Measurements from ENCODE around the gene NFILZ.
"Not testable (repeated sequence)": the region's sequence is repeated elsewhere in the genome, so short reads cannot be mapped to it uniquely, and the experiment has no call there.

Gene NFILZ

DNA sequence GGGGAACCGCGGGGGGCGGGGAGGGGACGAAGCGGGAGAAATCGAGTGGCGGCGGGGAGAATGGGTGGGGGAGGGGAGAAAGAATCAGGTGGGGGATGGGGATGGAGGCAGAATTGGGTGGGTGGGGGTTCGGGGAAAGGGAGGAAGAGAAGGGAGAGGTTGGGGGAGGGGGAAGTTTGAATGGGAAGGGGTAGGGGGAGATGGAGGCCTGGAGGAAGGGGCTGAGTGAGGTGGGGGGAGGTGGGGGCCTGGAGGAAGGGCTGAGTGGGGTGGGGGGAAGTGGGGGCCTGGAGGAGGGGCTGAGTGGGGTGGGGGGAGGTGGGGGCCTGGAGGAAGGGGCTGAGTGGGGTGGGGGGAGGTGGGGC is 19.5 kb upstream of the NFILZ start:
- no peak for DNase-seq (ENCODE audit: low read depth, low spot score)
- H3K4me3 ChIP-seq (ENCODE audit: low read length), result no peak overlapping the region; the same call in 1 of the 2 replicates

DNA sequence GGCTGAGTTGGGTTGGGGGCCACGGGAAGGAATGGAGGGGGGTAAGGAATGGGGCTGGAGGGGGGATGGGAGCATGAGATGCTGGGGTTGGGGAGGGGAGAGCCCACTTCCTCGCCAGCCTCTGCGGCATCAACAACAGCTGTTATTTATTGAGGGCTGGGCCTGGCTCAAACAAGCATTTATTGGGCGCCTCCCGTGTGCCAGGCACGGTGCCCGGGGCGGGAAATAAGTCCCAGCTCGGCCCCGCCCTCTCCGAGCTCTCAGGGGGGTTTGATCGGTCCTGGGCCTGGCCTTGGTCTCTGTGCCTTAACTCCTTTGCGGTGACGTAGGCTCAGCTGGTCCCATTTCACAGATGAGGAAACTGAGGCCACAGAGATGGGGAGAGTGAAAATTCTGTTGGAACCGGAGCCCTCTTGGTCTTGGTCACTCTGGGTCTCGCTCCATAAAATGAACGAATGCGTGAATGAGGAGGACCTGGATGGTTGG is 19.0 kb upstream of the NFILZ start:
- peak; percentile 29 for DNase-seq (ENCODE audit: low read depth, low spot score)

DNA sequence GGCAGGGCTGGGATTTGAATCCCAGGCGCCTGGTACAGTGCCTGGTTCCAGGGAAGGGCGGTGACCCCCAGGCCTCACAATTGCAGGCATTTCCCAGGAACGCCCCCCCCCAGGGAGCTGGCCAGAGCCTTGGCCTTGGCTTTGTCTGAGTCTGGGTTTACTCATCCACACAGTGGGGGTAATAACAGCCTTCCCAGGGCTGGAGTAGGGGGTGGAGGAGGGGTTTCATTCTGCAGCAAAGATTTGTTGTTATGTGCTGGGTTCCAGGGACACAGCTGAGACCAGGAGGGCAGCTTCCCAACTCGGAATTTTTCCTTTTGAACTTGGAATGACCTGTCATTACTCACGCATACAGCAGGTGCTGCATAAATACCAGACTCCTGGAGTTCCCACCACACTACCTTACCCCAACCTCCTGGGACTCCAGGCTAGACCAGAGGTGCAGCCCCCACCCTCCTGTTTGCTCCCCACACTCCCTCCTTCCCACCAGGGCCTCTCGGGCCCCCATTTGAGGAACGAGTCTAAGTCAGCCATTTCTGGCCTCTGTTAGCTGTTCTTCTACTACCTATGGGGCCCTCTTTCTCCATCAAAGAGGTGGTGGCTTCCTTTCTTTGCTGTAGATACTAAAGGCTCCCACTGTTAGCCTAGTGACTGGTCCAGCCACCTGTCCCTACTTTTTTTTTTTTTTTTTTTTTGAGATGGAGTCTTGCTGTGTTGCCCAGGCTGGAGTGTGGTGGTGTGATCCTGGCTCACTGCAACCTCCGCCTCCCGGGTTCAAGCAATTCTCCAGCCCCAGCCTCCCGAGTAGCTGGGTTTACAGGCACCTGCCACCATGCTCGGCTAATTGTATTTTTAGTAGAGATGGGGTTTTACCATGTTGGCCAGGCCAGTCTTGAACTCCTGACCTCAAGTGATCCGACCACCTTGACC is 18.3 kb upstream of the NFILZ start:
- no peak for DNase-seq (ENCODE audit: low read depth, low spot score)
- H3K4me3 ChIP-seq (ENCODE audit: low read length), result no peak overlapping the region

More for the DNA sequence above, 19.0 kb upstream of the NFILZ start:
- no peak overlapping the region for H3K4me3 ChIP-seq (ENCODE audit: low read length)

DNA sequence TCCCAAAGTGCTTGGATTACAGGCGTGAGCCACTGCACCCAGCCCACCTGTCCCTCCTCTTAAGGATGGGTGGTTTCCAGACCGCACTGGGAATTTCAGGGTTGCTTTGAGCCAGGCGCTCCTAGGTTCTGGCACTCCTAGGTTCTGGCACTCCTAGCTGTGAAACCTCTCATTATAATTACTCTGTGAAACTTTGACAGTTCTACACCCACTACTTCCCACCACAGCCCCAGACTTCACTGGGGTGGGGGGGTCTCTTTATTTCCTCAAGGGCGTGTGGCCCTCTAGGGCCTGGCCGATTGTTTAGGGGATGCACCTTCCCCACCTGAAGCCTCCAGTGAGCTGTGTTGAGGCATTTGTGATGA is 17.6 kb upstream of the NFILZ start:
- DNase-seq (ENCODE audit: low read depth, low spot score), result no peak

DNA sequence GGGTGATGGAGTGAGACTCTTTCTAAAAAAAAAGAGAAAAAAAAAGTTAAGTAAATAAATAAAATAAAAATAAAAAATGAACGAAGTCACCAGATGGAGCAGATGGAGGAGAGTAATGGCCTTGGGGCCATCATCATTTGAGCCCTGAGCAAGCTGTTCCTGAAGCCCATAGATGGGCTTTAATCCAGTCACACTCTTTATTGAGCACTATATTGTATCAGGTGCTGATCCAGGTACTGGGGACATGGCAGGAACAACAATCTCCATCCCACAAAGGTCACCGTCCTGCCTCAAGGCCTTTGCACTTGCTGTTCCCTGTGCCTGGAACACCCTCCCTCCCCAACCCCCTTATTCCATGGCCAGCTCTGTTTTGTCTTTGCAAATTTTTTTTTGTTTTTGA is 16.0 kb upstream of the NFILZ start:
- no peak for DNase-seq (ENCODE audit: low read depth, low spot score)
- no peak overlapping the region for H3K4me3 ChIP-seq (ENCODE audit: low read length)

More for the DNA sequence above, 17.6 kb upstream of the NFILZ start:
- no peak overlapping the region for H3K4me3 ChIP-seq (ENCODE audit: low read length)

DNA sequence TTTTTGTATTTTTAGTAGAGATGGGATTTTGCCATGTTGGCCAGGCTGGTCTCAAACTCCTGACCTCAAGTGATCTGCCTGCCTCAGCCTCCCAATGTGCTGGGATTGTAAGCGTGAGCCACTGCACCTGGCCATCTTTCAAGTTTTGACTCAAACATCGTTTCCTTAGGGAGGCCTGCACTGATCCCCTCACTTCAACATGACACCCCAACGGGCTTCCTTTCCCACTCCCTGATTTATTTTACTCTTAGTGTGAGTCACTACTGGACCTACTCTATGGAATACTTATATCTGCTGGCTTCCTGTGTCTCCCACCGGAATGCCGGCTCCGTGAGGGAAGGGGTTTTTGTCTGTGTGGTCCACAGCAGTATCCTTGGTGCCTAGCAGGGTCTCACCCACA is 15.4 kb upstream of the NFILZ start:
- H3K4me3 ChIP-seq (ENCODE audit: low read length), result no peak overlapping the region
- DNase-seq (ENCODE audit: low read depth, low spot score), result no peak

DNA sequence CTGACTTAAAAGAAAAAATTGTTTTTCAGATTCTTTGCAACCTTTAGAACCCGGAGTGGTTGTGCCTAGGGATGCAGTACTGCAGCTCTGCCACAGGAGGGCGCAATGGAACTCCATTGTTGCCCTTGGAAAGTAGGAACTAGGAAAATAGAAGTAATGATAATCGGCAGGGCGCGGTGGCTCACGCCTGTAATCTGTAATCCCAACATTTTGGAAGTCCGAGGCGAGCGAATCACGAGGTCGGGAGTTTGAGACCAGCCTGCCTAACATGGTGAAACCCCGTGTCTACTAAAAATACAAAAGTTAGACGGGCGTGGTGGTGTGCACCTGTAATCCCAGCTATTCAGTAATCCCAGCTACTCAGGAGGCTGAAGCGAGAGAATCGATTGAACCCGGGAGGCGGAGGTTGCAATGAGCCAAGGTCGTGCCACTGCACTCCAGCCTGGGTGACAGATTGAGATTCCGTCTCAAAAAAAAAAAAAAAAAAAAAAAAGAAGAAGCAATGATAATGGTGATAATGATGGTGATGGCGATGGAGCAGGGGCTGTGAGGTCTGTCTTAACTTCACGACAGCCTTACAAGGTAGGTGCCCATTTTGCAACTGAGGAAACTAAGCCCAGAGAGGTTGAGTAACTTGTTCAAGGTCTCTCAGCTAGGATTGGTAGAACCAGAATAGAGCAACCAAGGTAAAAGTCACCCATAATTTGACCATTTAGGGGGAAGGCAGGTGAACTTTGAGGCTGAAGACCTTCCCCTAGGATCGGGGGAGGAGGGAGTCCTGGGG is 14.4 kb upstream of the NFILZ start:
- no peak overlapping the region for H3K4me3 ChIP-seq (ENCODE audit: low read length)
- DNase-seq (ENCODE audit: low read depth, low spot score), result peak; percentile 37

DNA sequence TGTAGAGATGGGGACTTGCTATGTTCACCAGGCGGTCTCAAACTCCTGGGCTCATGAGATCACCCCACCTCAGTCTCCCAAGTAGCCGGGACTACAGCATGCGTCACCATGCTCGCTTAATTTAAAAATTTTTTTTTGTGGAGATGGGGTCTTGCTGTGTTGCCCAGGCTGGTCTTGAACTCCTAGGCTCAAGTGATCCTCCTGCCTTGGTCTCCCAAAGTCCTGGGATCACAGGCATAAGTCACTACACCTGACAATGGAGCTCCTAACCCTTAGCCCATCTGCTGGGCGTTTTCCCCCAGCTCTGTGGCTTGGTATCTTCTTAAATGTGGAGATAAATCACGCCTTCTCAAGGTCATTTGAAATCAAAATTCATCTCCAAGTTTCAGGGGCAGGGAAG is 13.6 kb upstream of the NFILZ start:
- no peak for DNase-seq (ENCODE audit: low read depth, low spot score)
- no peak overlapping the region for H3K4me3 ChIP-seq (ENCODE audit: low read length)

DNA sequence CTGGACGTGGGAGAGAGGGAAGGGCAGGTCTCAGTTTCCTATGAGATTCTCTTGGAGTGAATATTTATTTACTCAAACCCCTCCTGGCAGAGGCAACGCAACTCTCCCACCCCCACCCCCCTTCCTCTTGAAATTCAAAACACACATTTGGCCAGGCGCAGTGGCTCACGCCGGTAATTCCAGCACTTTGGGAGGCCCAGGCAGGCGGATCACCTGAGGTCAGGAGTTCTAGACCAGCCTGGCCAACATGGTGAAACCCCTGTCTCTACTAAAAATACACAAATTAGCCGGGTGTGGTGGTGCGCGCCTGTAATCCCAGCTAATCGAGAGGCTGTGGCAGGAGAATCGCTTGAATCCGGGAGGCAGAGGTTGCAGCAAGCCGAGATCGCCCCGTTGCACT is 13.1 kb upstream of the NFILZ start:
- DNase-seq (ENCODE audit: low read depth, low spot score); H3K4me3 ChIP-seq (ENCODE audit: low read length): not testable (repeated sequence)

DNA sequence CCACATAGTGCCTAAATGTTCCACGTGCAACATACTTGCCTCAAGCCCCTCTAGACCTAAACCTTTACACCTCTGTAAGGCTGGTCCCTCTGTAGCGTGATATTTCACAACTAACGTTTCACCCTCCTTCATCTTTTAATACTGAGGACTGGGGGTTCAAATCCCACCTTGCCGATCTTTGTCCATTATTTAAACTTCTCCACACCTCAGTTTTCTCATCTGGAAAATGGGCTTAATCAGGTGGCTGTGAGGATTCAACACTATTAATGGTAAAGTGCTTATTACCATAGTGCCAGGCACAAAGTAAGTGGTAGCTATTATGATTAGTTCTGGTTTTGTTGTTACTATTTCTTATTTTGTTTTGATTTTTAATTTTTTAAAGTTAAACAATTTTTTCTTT is 12.4 kb upstream of the NFILZ start:
- no peak for DNase-seq (ENCODE audit: low read depth, low spot score)
- no peak overlapping the region for H3K4me3 ChIP-seq (ENCODE audit: low read length)

DNA sequence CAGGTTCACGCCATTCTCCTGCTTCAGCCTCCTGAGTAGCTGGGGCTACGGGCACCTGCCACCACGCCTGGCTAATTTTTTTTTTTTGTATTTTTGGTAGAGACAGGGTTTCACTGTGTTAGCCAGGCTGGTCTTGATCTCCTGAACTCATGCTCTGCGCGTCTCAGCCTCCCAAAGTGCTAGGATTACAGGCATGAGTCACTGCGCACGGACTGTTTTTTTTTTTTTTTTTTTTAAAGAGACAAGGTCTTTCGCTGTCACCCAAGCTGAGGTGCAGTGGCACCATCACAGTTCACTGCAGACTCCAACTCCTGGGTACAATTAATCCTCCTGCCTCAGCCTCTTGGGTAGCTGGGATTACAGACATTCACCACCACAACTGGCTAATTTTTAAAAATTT is 11.7 kb upstream of the NFILZ start:
- H3K4me3 ChIP-seq (ENCODE audit: low read length), result no peak overlapping the region
- DNase-seq (ENCODE audit: low read depth, low spot score), result no peak

DNA sequence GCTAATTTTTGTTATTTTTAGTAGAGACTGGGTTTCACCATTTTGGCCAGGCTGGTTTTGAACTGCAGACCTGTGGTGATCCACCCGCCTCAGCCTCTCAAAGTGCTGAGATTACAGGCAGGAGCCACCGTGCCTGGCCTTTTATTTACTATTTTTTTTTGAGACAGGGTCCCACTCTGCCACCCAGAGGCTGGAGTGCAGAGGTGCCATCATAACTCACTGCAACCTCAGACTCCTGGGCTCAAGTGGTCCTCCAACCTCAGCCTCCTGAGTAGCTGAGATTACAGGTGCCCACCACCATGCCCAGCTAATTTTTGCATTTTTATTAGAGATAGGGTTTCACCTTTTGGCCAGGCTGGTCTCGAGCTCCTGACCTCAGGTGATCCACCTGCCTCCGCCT is 7.5 kb upstream of the NFILZ start:
- not testable (repeated sequence) for DNase-seq (ENCODE audit: low read depth, low spot score); H3K4me3 ChIP-seq (ENCODE audit: low read length)

DNA sequence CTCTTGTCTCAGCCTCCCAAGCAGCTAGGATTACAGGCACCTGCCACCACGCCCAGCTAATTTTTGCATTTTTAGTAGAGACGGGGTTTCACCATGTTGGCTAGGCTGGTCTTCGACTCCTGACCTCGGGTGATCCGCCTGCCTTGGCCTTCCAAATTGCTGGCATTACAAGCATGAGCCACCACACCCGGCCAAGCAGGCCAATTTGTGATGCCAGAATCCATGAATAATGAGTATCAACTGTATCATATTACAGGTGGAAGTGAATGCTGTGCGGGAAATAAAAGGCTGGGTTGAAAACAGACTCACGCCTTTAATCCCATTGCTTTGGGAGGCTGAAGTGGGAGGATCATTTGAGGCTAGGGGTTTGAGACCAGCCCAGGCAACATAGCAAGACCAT is 3.6 kb upstream of the NFILZ start:
- DNase-seq (ENCODE audit: low read depth, low spot score), result no peak

DNA sequence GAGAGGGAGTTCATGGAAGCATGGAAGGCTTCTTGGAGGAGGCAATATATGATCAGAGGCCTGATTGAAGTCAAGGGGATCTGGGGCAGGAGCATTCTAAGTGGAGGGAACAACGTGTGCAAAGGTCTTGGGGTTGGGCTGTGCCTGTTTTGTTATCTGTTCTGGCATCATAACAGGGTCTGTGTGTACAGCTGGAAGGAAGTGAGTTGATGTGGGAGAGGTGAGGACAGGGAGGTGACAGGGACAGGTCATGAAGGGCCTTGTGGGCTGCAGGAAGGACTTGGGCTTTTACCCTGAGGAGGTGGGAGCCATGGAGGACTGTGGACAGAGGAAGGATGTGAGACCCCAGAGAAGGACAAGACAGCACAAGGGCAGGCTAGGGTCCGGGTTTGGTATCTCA is 1.2 kb upstream of the NFILZ start:
- DNase-seq (ENCODE audit: low read depth, low spot score), result no peak
- no peak overlapping the region for H3K4me3 ChIP-seq (ENCODE audit: low read length)

More for the DNA sequence above, 3.6 kb upstream of the NFILZ start:
- no peak overlapping the region for H3K4me3 ChIP-seq (ENCODE audit: low read length)

DNA sequence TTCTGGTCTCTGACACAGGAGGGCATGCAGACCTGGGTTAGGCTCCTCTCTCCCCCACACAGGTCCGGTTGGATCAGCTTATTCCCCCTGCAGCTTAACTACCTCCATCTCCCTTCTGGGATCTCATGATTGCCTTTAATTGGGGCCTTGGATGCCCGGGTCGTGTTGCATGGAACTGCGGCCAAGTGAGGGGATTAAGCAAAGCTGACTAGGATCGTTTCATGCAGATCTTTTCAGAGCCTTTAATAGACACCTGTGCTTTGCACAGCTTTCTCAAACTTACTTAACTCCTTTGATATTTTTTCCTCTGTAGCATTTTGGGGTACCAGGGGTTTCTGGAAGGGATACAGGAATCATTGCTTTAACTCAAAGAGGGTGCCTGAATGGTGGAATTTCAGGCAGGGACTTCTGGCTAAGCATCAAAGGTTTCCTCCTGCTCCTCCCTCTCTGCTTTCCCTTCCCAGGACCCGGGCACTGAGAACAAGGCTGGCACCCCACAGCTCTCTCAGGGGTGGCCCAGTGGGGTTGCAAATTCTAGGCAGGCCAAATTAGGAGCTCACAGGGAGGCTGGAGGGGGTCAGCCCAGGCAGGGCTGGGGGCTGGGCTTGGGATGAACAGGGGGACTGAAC is 477 bp downstream of the NFILZ start:
- H3K4me3 ChIP-seq (ENCODE audit: low read length), result no peak overlapping the region
- DNase-seq (ENCODE audit: low read depth, low spot score), result no peak

DNA sequence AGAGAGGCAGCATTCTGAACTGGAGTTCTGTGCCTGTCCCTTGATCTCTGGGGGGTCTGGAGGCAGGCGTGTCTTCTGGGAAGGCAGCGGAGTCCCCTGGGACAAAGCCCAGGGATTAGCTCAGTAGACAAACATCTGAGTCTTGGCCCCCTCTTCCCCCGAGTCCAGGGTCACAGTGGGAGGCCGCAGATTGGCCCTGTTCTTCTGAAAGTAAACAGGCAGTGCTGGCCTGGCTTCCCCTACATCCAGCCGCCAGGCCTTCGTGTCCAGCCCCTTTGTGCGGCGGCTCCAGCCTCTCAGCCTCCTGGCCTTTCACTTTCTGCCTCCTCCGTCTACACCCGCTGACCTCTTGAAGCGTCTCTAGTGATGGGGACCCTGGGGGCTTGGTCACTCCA is 989 bp downstream of the NFILZ start:
- DNase-seq (ENCODE audit: low read depth, low spot score), result no peak
- H3K4me3 ChIP-seq (ENCODE audit: low read length), result no peak overlapping the region

DNA sequence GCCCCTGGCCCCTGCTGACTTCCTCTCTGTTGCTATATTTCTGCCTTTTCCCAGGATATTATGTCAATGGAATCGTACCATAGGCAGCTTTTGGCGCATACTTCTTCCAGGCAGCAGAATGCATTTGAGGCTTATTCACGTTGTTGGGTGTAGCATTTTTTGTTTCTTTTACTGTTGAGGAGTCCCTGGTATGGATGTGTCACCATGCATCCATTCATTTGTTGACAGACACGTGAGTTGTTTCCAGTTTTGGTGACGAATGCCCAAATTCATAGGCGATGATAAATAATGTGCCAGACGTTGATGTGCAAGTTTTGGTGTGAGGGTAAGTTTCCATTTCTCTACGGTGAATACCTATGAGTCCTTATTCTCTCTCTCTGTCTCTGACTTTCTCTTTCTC is 5.0 kb downstream of the NFILZ start:
- DNase-seq (ENCODE audit: low read depth, low spot score), result no peak

DNA sequence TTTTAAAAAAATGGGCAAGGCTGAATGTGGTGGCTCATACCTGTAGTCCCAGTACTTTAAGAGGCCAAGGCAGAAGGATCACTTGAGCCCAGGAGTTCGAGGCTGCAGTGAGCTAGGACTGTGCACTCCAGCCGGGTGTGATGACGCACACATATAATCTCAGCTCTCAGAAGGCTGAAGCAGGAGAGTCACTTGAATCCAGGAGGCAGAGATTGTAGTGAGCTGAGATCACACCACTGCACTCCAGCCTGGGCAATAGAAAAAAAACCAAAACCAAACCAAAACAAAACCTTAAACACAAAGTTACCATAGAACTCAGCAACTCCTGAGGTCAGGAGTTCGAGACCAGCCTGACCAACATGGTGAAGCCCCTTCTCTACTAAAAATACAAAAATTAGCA is 6.6 kb downstream of the NFILZ start:
- H3K4me3 ChIP-seq (ENCODE audit: low read length); DNase-seq (ENCODE audit: low read depth, low spot score): not testable (repeated sequence)

More for the DNA sequence above, 5.0 kb downstream of the NFILZ start:
- H3K4me3 ChIP-seq (ENCODE audit: low read length), result no peak overlapping the region

DNA sequence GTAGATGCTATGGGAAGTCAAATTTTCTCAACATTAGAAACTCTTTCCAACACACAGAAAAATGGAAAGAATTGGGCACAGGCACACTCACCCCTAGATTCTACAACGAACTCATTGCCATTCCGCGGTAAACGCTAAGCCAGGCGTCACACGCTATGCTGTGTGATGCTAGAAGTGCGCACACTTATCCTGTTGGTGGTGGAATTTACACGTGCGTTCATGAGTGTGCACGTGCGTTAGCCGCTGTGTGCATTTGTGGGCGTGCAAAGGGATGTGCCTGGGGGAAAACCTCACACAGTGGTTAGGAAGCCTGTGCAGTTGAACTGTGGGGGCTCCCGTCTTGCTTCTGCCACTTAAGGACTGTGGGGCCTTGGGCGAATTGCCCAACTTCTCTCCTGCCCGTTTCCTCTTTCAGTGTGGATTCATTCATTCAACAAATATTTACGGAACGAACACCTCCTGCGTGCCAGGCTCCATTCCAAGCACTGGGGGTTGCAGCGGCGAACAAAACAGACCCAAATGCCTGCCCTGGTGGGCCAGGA is 7.7 kb downstream of the NFILZ start:
- DNase-seq (ENCODE audit: low read depth, low spot score), result no peak
- H3K4me3 ChIP-seq (ENCODE audit: low read length), result no peak overlapping the region
